GM23338 (cell line): ENCODE results near the gene TYRO3. TPM values are rescaled to one million over a fixed set of nuclear protein-coding genes. Genes with fewer than 3 reads are reported as not detected.
A peak's percentile ranks its signal among the peaks of the same experiment; 100 is the strongest.

Experiments used
- ATAC-seq: fragments of 200-7000 bp; cut with Tn5 transposase; 3 replicates; pipeline ENCODE4 v1.9.1; 2020
- DNase-seq: peaks from one replicate; pipeline ENCODE4 v3.0.0-alpha.2; 2015; ENCODE audit warnings: low spot score
- H2AFZ ChIP-seq: fragments of 200-600 bp; sonication (generic); 2 replicates; pipeline ENCODE4 v1.8.0; 2016; ENCODE audit warnings: antibody characterized with exemption, mild to moderate bottlenecking, moderate library complexity
- H3F3A ChIP-seq: fragments of 200-600 bp; sonication (generic); replicated peaks from 2 replicates; pipeline ENCODE4 v1.8.0; 2017; ENCODE audit warnings: antibody characterized with exemption, mixed run types, low read depth
- H3K27ac ChIP-seq: fragments of 200-600 bp; sonication (generic); 2 replicates; pipeline ENCODE4 v1.6.1; 2016; ENCODE audit warnings: low read depth
- H3K27me3 ChIP-seq: fragments of 200-600 bp; sonication (generic); 2 replicates; pipeline ENCODE4 v1.8.0; 2016; ENCODE audit warnings: mild to moderate bottlenecking, mixed run types, moderate library complexity; ENCODE audit not compliant: insufficient read depth
- H3K36me3 ChIP-seq: fragments of 200-600 bp; sonication (generic); 2 replicates; pipeline ENCODE4 v1.8.0; 2016; ENCODE audit warnings: mild to moderate bottlenecking; ENCODE audit not compliant: insufficient read depth
- H3K4me1 ChIP-seq: fragments of 200-600 bp; sonication (generic); 2 replicates; pipeline ENCODE4 v1.8.0; 2016; ENCODE audit warnings: mild to moderate bottlenecking, moderate library complexity; ENCODE audit not compliant: insufficient read depth
- H3K4me2 ChIP-seq: fragments of 200-600 bp; sonication (generic); 2 replicates; pipeline ENCODE4 v1.7.1; 2017; ENCODE audit warnings: mixed run types
- H3K4me3 ChIP-seq: fragments of 200-600 bp; sonication (generic); 2 replicates; pipeline ENCODE4 v1.6.1; 2016; ENCODE audit warnings: mixed run types
- H3K79me2 ChIP-seq: fragments of 200-600 bp; sonication (generic); replicated peaks from 2 replicates; pipeline ENCODE4 v1.8.0; 2017; ENCODE audit warnings: mild to moderate bottlenecking; ENCODE audit not compliant: insufficient read depth
- H3K9me2 ChIP-seq: fragments of 200-600 bp; sonication (generic); 2 replicates; pipeline ENCODE4 v1.8.0; 2017; ENCODE audit not compliant: insufficient read depth
- H4K20me1 ChIP-seq: fragments of 200-600 bp; sonication (generic); replicated peaks from 2 replicates; pipeline ENCODE4 v1.8.0; 2017; ENCODE audit warnings: mild to moderate bottlenecking; ENCODE audit not compliant: insufficient read depth
- H3K27ac Mint-ChIP-seq: 2 replicates; pipeline ENCODE4 v1.8.0; 2020; ENCODE audit warnings: inconsistent platforms, mild to moderate bottlenecking, moderate library complexity, mixed read lengths
- H3K27me3 Mint-ChIP-seq: 3 replicates; pipeline ENCODE4 v1.8.0; 2022; ENCODE audit warnings: low read depth, mild to moderate bottlenecking, moderate library complexity, mixed read lengths, inconsistent platforms; ENCODE audit not compliant: insufficient read depth, poor library complexity
- H3K36me3 Mint-ChIP-seq: 3 replicates; pipeline ENCODE4 v1.8.0; 2021; ENCODE audit warnings: low read depth, mild to moderate bottlenecking, inconsistent platforms, moderate library complexity, mixed read lengths
- H3K4me1 Mint-ChIP-seq: 3 replicates; pipeline ENCODE4 v1.8.0; 2020; ENCODE audit warnings: mild to moderate bottlenecking, inconsistent platforms, mixed read lengths
- H3K4me3 Mint-ChIP-seq: 3 replicates; pipeline ENCODE4 v1.8.0; 2021; ENCODE audit warnings: moderate library complexity, mild to moderate bottlenecking, inconsistent platforms, mixed read lengths
- H3K9me3 Mint-ChIP-seq: 3 replicates; pipeline ENCODE4 v1.8.0; 2020; ENCODE audit warnings: moderate library complexity, mild to moderate bottlenecking, inconsistent platforms, mixed read lengths
- CTCF ChIP-seq, 2 experiments: fragments of 200-600 bp in 1 of 2; sonication (generic) in 1 of 2; conservative IDR thresholded peaks; 2 replicates each; pipeline versions ENCODE4 v1.5.1 to v1.6.1; 2016 to 2017; ENCODE audit warnings: antibody characterized with exemption in 2 of 2, low read depth in 2 of 2, mild to moderate bottlenecking in 2 of 2, moderate library complexity in 1 of 2
- EZH2 ChIP-seq: fragments of 200-600 bp; sonication (generic); IDR thresholded peaks from one replicate; pipeline ENCODE4 v1.8.0; 2017; ENCODE audit warnings: antibody characterized with exemption, mild to moderate bottlenecking, low read depth; ENCODE audit not compliant: unreplicated experiment
- EZH2phosphoT487 ChIP-seq: fragments of 200-600 bp; sonication (generic); IDR thresholded peaks from one replicate; pipeline ENCODE4 v1.8.1; 2018; ENCODE audit warnings: antibody characterized with exemption; ENCODE audit not compliant: unreplicated experiment
- STAT1 ChIP-seq: IDR thresholded peaks from one replicate; pipeline ENCODE4 v1.6.1; 2016; ENCODE audit warnings: antibody characterized with exemption; ENCODE audit not compliant: unreplicated experiment
- ZNF331 ChIP-seq: fragments of 250-450 bp; sonication (Bioruptor Pico); IDR thresholded peaks from 2 replicates; pipeline ENCODE4 v1.5.0; 2020; ENCODE audit warnings: low read depth, mild to moderate bottlenecking, moderate library complexity
- polyA plus RNA-seq: library from polyadenylated mRNA; unstranded; fragments of >200 nt; fragmentation: Nextera tagmentation; extraction: Ambion mirVana; gene quantifications from 2 replicates; pipeline ENCODE4 v1.2.1, GENCODE V29; 2016
- total RNA-seq: library from RNA; depleted of rRNA; stranded (reverse); fragments of >200 nt; shearing (Covaris generic); gene quantifications from 2 replicates; pipeline ENCODE4 v1.2.3, GENCODE V29; 2014
- TF ChIP-seq, protein P1 (sequence below): IDR thresholded peaks from 2 replicates; pipeline ENCODE4 v1.6.1; 2016; ENCODE audit warnings: antibody characterized with exemption
- TF ChIP-seq, protein P2 (sequence below): fragments of 250-450 bp; sonication (Bioruptor Pico); IDR thresholded peaks from 2 replicates; pipeline ENCODE4 v1.5.0; 2020; ENCODE audit warnings: mild to moderate bottlenecking, moderate library complexity

Gene TYRO3
- total and polyA plus RNA-seq, 2 experiments from 2014 or later, result 32.6 to 61.0 TPM

- no peak overlapping the region for H3K27ac ChIP-seq
- H3K36me3 ChIP-seq, result no peaks in the 10 kb centered on the region
- H3F3A ChIP-seq, result peaks cover 23% of the 10 kb centered on the region
- no peaks in the 10 kb centered on the region for H3K79me2 ChIP-seq
- peaks cover 8% of the 10 kb centered on the region; the same call in 1 of the 3 replicates for H3K4me1 Mint-ChIP-seq
- peak overlapping the region; percentile 93 for H3K4me2 ChIP-seq
- 0 out of 2 replicates have a peak, but pooled peaks cover 10% of the 10 kb centered on the region for H3K4me1 ChIP-seq
- DNase-seq (no peak), ATAC-seq (peak; percentile 1; the same call in 2 of the 3 replicates)
- no peaks in the 10 kb centered on the region for H3K9me3 Mint-ChIP-seq
- H3K9me2 ChIP-seq, result no peaks in the 10 kb centered on the region
- H3K4me3 Mint-ChIP-seq, result peak overlapping the region; percentile 76
- no peak for TF ChIP-seq CTCF (conservative IDR thresholded peaks at IDR 0.05; ENCODE audit: low read depth in 2 of 2)
- TF ChIP-seq EZH2phosphoT487, result peak; percentile 57
- no peak overlapping the region for H3K27ac Mint-ChIP-seq
- H3K4me3 ChIP-seq, result peak overlapping the region; percentile 62
- H3K27me3 ChIP-seq, result peaks cover 81% of the 10 kb centered on the region
- peaks cover 57% of the 10 kb centered on the region for H3K27me3 Mint-ChIP-seq
- peaks cover 10% of the 10 kb centered on the region; the same call in 2 of the 3 replicates for H3K36me3 Mint-ChIP-seq
- no peaks in the 10 kb centered on the region; the same call in 1 of the 2 replicates for H4K20me1 ChIP-seq
- peak overlapping the region; percentile 87; the same call in 1 of the 2 replicates for H2AFZ ChIP-seq
Observed at GRCh38 chr15:41512512-41512939, 46.5 kb upstream of the TYRO3 start.

DNA sequence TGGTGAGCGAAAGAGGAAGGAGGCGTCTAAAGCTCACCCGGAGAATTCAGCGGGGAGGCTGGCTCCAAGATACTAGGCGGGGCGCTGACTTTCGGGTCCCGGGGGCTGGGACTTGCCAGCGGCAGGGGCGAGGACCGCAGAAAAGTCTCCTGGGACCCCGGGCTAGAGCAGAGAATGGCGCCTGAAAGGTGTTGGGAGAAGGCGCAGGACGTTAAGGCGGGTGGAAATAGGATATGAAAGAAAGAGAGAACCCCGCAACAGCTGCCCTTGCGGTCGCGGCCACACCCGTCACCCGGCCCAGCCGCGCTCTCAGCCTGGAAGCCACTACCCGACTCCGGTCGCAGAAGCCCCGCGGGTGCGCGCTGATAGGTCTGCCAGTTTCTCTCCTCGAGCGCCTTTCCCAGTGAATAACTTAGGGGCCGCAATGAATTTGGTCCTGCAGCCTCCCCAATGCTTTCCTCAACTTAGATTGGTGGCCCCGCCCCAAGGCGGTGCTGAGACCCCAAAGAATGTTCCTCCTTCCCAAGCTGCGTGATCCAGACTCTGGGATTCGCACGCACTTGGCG, 46.0 kb upstream of the TYRO3 start:
- peaks cover 76% of the 10 kb centered on the region for H3K27me3 ChIP-seq
- Mint-ChIP-seq H3K4me3 (peak overlapping the region; percentile 76), H3K4me1 (peaks cover 8% of the 10 kb centered on the region; the same call in 1 of the 3 replicates), H3K36me3 (peaks cover 13% of the 10 kb centered on the region; the same call in 2 of the 3 replicates), H3K27ac (no peak overlapping the region), H3K9me3 (no peaks in the 10 kb centered on the region), H3K27me3 (peaks cover 57% of the 10 kb centered on the region)
- DNase-seq (peak; percentile 74), ATAC-seq (peak; percentile 21)
- no peaks in the 10 kb centered on the region for H3K79me2 ChIP-seq
- no peak overlapping the region for H3K27ac ChIP-seq
- H3K9me2 ChIP-seq, result no peaks in the 10 kb centered on the region
- no peaks in the 10 kb centered on the region for H3K36me3 ChIP-seq
- no peak for TF ChIP-seq STAT1
- TF ChIP-seq, protein P1, sequence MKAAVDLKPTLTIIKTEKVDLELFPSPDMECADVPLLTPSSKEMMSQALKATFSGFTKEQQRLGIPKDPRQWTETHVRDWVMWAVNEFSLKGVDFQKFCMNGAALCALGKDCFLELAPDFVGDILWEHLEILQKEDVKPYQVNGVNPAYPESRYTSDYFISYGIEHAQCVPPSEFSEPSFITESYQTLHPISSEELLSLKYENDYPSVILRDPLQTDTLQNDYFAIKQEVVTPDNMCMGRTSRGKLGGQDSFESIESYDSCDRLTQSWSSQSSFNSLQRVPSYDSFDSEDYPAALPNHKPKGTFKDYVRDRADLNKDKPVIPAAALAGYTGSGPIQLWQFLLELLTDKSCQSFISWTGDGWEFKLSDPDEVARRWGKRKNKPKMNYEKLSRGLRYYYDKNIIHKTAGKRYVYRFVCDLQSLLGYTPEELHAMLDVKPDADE, result no peak
- TF ChIP-seq EZH2, result peak; percentile 84
- TF ChIP-seq EZH2phosphoT487, result peak; percentile 11
- no peak for TF ChIP-seq ZNF331 (CRISPR knock-in tag)
- TF ChIP-seq, protein P2, sequence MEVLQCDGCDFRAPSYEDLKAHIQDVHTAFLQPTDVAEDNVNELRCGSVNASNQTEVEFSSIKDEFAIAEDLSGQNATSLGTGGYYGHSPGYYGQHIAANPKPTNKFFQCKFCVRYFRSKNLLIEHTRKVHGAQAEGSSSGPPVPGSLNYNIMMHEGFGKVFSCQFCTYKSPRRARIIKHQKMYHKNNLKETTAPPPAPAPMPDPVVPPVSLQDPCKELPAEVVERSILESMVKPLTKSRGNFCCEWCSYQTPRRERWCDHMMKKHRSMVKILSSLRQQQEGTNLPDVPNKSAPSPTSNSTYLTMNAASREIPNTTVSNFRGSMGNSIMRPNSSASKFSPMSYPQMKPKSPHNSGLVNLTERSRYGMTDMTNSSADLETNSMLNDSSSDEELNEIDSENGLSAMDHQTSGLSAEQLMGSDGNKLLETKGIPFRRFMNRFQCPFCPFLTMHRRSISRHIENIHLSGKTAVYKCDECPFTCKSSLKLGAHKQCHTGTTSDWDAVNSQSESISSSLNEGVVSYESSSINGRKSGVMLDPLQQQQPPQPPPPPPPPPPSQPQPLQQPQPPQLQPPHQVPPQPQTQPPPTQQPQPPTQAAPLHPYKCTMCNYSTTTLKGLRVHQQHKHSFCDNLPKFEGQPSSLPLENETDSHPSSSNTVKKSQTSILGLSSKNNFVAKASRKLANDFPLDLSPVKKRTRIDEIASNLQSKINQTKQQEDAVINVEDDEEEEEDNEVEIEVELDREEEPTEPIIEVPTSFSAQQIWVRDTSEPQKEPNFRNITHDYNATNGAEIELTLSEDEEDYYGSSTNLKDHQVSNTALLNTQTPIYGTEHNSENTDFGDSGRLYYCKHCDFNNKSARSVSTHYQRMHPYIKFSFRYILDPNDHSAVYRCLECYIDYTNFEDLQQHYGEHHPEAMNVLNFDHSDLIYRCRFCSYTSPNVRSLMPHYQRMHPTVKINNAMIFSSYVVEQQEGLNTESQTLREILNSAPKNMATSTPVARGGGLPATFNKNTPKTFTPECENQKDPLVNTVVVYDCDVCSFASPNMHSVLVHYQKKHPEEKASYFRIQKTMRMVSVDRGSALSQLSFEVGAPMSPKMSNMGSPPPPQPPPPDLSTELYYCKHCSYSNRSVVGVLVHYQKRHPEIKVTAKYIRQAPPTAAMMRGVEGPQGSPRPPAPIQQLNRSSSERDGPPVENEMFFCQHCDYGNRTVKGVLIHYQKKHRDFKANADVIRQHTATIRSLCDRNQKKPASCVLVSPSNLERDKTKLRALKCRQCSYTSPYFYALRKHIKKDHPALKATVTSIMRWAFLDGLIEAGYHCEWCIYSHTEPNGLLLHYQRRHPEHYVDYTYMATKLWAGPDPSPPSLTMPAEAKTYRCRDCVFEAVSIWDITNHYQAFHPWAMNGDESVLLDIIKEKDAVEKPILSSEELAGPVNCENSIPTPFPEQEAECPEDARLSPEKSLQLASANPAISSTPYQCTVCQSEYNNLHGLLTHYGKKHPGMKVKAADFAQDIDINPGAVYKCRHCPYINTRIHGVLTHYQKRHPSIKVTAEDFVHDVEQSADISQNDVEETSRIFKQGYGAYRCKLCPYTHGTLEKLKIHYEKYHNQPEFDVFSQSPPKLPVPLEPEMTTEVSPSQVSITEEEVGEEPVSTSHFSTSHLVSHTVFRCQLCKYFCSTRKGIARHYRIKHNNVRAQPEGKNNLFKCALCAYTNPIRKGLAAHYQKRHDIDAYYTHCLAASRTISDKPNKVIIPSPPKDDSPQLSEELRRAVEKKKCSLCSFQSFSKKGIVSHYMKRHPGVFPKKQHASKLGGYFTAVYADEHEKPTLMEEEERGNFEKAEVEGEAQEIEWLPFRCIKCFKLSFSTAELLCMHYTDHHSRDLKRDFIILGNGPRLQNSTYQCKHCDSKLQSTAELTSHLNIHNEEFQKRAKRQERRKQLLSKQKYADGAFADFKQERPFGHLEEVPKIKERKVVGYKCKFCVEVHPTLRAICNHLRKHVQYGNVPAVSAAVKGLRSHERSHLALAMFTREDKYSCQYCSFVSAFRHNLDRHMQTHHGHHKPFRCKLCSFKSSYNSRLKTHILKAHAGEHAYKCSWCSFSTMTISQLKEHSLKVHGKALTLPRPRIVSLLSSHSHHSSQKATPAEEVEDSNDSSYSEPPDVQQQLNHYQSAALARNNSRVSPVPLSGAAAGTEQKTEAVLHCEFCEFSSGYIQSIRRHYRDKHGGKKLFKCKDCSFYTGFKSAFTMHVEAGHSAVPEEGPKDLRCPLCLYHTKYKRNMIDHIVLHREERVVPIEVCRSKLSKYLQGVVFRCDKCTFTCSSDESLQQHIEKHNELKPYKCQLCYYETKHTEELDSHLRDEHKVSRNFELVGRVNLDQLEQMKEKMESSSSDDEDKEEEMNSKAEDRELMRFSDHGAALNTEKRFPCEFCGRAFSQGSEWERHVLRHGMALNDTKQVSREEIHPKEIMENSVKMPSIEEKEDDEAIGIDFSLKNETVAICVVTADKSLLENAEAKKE (CRISPR knock-in tag), result no peak
- peak overlapping the region; percentile 93 for H3K4me2 ChIP-seq
- peaks cover 23% of the 10 kb centered on the region for H3F3A ChIP-seq
- peak overlapping the region; percentile 62 for H3K4me3 ChIP-seq
- H2AFZ ChIP-seq, result peak overlapping the region; percentile 87
- H3K4me1 ChIP-seq, result 0 out of 2 replicates have a peak, but pooled peaks cover 10% of the 10 kb centered on the region
- no peaks in the 10 kb centered on the region; the same call in 1 of the 2 replicates for H4K20me1 ChIP-seq
